ENCODE results near the gene CSF2.

The CSF2 gene

DNA sequence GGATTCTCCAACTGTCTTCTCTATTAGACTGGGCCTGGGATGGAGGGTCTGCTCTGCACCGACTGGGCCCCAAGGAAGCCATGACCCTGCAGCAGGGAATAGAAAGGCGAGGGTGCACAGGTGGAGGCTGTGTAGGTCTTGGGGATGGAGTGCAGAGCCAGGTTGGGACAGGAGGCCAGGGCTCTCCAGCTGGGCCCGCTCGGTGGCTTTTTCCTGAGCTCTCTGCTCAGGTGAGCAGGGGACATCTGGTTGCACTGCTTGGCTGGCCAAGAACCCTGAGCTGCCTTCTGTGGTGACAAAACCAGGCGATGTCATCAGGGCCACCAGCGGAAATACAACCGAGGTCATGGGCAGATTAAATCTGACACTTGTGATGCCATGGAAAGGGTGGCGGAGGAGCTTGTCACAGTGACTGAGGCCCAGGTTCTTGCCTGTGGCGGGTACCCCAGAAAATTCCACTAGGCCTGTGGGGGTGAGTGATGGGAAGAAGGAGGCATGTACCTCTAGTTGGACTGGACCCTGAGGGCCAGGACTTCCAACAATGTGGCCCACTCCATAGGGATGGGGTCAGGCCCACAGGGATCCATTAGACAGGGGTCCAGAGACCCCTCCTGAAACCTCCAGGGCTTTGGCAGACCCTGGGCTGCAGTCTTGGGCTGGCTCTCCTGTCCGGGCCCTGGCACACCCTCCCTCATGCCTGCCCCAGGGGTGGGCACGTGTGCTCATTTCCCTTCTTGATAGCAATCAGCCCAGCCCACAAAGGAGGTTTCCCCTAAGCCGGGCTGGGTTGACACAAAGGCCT, 17.6 kb upstream of the CSF2 start:
- peak; percentile 41 for DNase-seq

- DNase-seq = no peak
Observed at GRCh38 chr5:132056610-132057497, 16.7 kb upstream of the CSF2 start.

DNA sequence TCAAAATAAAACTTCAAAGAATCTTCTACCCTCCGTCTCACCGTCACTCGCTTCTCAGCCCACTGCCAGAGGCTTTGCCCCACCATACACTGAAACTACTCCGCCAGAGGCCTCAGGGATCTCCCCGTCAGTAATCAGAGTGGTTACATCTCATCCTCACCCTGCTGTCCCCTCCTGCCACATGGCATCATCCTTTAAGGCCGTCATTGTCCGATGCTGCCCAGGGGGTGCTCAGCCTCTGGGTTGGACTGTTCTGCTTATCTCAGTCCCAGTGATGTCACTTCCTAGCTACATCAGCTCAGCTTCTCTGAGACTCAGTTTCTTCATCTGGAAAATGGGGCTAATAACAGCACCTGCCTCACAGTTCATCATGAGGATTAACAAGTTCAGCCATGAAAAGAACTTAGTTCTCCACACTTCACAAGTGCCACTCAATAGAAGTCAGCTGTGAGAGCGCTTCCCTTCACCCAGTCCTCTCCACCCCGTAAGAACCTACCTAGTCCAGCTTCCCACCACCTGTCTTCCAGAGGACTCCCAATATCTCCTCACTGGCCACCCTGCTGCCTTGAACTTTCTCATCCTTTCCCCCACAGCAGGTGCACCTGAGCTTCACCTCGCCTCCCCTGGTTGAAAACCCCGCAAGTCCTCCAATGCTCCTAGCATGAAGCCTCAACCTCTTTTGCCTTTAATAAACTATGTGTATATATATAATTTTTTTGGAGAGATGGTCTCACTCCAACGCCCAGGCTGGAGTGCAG, 15.9 kb upstream of the CSF2 start:
- DNase-seq = no peak

DNA sequence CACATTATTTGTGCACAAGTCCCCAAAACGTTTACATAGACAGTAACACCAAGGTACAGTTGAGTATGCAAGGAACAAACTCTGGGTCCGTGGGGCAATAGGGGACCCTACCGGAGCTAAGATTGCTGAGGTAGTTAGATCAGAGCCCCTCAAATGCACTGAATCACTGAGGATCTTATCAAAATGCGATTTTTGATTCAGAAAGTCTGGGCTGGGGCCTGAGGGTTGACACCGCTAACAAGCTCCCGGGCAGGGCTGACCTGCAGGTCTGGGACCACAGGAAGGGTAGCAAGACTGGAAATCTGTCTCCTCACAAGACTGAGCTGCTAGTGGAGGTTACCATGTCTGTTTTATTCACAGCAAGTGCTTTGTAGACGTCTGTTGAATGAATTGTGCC, 14.9 kb upstream of the CSF2 start:
- DNase-seq = no peak

- peak; percentile 53 for DNase-seq
Observed at GRCh38 chr5:132059043-132059695, 14.4 kb upstream of the CSF2 start.

DNA sequence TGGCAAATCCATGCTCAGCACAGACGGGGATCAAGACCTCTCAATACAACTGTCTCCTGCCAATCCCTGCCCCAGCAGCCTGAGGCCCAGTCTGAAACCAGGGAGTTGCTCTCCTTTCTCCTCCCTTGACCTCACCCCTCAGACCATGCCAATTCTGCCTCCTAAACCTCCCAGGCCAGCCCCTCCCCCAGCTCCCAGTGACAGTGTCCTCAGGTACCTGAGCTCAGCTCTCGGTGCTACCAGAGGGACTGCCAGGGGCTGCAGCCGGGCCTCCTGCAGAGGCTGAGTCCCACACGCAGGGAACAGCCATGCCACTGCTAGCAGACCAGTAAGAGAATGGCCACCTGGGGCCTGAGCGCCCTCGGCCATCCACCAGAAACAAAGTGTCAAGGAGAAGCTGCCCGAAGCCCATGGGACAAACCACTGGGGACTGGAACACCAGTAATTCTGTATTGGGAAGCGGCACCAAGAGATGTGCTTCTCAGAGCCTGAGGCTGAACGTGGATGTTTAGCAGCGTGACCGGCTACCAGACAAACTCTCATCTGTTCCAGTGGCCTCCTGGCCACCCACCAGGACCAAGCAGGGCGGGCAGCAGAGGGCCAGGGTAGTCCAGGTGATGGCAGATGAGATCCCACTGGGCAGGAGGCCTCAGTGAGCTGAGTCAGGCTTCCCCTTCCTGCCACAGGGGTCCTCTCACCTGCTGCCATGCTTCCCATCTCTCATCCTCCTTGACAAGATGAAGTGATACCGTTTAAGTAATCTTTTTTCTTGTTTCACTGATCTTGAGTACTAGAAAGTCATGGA, 13.7 kb upstream of the CSF2 start:
- no peak for DNase-seq

- no peak for DNase-seq
Observed at GRCh38 chr5:132060501-132061161, 13.0 kb upstream of the CSF2 start, which contains the start of gene IL3. IL3 (plus strand) TSS chr5:132060655; CDS start chr5:132060707, 52 bp downstream.

GRCh38 chr5:132063090-132063911, 10.3 kb upstream of the CSF2 start:
- DNase-seq = peak; percentile 81

DNA sequence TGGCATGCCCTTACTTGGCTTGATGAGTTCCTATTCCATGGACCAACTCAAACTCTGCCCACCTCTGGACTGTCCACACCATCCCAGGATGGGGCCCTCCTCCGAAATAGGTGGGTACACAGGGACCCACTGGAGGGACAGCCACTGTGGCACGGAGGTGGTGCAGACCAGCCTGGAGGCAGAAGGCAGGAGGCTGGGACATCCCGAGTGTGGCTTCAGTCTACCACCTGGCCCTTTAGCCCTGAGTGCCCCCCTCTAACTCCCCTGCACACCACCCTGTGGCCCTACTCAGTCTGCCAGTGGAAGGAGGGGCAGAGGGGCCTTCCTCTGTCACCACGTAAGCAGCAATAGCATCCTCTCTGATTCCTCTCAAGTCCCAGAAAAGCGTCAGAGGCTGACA, 9.4 kb upstream of the CSF2 start:
- no peak for DNase-seq

- DNase-seq = peak; percentile 81
Observed at GRCh38 chr5:132064738-132065331, 8.8 kb upstream of the CSF2 start.

- peak; percentile 61 for DNase-seq
Observed at GRCh38 chr5:132065351-132065937, 8.1 kb upstream of the CSF2 start.

DNA sequence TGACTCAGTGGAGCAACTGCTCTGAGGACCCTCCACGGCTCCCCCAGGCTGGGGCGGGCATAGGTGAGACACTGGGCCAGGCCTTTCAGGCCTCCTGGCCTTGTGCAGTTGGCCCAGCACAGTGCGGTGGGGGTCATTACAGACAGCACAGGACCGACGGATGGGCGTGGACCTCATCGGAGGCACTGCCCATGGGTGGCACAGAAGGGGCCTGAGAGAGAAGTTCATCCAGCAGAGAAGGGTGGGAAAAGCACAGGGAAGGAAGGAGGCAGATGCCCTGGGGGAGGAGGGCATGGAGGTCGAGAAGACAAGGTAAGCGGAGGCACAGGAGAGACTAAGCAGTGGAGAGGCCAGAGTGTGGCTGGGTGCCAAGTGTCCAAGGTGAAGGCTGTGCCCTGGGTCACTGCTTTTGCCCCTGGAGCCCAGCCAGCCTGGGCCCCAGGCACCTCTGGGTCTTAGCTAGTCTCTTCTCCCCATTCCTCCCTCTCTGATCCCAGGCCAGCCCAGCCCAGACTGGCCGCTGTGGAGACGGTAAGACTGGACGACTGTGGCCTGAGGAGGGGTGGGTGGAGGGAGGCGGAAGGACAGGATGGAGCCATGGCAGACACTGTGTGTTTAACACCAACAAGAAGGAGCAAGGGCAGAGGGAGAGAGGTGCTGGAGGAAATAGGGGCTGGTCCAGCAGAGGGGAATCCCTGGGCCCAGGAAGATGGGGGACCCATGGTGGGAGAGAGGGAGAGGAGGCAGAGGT, 7.5 kb upstream of the CSF2 start:
- DNase-seq = no peak

- no peak for DNase-seq
Observed at GRCh38 chr5:132066871-132067270, 6.7 kb upstream of the CSF2 start.

DNA sequence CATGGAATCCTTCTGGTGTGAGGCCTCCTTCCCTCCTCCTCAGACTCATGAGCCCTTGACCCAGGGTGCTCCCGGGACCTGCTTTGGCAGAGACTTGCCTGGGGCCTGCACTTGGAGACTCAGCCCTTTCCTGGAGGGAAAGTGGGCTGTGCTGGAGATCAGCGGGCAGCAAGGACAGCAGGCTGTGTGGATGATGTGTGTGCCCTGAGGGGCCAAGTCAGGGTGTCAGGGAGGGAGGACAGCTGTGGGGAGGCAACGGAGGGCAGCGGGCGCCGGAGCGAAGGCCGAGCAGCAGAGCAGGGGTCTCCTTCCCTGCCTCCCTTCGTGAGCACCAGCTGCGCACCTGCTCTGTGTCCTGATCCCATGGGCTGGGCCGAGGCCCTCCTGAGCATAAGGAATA, 6.1 kb upstream of the CSF2 start:
- DNase-seq = no peak

GRCh38 chr5:132067941-132068808, 5.4 kb upstream of the CSF2 start:
- DNase-seq = no peak

- no peak for DNase-seq
Observed at GRCh38 chr5:132069561-132069960, 4.0 kb upstream of the CSF2 start.

DNA sequence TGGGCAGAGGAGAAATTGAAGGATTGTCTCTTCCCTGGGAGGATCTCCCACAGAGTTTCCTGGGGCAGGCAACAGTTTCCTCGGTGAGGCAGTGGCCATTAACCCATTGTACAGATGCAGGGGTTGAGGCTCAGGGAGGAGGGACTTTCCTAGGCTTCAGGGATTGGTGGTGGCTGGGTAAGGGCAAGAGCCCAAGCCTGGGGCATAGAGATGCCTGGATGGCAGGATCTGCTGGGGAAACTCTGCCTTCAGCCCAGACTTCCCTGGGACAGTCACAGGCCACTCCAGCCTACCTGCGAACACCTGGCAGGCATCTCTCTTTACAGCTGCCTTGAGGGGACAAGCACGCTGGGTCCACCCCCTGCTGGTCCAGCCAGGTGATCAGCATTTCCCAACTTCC, 3.6 kb upstream of the CSF2 start:
- DNase-seq = no peak
